ENCODE results near the gene C19orf85.
A peak's percentile ranks its signal among the peaks of the same experiment; 100 is the strongest.
"Not testable (repeated sequence)": the region's sequence is repeated elsewhere in the genome, so short reads cannot be mapped to it uniquely, and the experiment has no call there.

C19orf85 gene

DNA sequence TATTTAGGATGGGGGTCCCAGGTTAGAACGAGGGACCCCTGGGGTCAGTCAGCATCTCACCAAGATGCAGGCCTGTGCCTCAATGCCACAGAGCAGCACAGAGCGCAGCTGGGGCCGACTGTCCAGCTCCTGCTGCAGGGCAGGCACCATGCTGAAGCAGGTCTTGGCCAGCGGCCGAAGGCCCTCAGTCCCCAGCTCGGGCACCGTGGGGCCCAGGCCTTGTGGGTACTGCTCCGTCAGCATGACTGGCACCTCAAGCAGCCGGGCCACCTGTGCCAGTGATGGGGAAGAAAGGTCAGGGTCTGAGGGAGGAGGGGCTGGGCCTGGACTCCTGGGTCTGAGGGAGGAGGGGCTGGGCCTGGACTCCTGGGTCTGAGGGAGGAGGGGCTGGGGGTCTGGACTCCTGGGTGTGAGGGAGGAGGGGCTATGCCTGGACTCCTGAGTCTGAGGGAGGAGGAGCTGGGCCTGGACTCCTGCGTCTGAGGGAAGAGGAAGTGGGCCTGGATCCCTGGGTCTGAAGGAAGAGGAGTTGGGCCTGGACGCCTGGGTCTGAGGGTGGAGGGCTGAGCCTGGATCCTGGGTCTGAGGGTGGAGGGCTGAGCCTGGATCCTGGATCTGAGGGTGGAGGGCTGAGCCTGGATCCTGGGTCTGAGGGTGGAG is 8.8 kb downstream of the C19orf85 start:
- no peak for DNase-seq

DNA sequence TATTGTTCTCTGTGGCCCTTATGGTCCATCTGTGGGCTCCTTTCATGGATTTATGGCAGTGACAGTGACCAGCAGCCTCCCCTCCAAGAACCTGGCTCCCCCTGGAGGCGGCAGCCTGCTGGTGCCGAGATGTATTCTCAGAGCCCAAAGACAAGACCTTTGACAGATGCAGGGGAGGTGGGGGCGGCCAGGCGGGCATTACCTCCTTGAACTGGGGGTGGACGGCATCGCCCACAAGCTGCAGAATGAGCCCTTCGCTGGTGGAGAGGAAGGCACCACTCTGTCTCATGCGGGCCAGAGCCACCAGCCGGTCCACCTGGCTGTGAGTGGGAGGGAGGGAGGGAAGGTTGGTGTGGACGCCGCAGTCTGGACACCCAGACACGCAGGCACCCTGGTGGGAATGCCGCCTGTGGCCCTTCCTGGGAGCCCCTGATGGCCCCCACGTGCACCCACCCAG is 9.7 kb downstream of the C19orf85 start:
- DNase-seq, result peak in 1 of 2 experiments; percentile 24

DNA sequence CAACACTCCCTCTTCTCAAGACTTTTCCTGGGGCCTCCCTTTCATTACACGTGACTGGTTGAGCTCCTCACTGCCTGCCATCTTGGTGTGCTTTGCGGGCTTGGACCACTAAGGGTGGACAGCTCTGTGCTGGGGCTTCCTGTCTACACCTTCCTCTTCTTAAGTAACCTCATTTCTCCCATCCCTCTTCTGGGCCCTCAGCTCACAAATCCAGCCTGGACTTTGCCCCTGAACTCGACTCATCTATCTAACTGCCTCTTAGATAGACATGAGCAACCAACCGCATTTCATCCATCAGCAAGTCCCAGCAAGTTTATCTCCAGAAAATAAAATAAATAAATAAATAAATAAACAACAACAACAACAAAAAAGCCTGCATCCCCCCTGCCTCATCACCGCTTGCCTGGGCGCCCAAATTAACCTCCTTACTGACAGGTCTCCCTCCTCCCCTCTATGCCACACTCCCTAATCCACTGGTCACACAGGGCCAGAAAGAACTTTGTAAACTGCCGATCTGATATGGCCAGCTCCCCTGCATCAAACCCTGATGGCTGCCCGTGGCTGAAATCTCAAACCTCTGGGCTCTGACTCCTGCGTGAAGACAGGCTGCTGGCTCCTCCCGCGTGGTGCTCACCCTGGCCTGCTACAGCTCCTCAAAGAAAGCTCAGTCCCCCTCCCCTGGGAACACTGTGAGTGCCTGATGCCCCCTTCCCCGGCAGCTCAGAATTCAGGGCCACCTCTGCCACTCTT is 10.9 kb downstream of the C19orf85 start:
- no peak for DNase-seq

DNA sequence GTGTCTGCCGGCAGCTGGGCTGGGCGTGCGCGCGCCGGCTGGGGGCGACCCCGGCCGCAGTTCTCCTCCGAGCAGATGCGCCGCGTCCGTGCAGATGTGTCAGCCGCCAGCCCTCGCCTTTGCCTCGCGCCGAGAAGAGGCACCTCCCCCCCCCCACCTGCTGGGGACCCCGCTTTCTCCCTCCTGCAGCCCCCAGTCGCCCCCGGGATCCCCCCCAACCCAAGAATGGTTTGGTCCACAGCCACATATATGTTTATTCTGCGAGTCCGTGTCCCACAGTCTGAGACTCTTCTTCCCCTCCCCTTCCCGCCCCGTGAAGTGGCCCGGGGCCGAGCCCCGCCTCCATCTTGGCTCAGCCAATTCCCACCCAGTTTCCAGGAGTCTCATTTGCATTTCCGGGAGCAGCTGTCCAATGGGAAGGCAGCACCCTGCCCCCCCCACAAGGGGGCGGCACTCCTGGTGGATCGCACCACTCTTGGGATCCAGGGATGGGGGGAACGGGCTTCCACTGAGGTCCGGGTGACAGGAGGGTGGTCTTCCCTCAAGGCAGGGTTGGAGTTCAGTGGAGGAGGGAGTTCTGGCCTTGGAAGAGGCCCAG is 11.7 kb downstream of the C19orf85 start:
- peak in 1 of 2 experiments; percentile 18 for DNase-seq

DNA sequence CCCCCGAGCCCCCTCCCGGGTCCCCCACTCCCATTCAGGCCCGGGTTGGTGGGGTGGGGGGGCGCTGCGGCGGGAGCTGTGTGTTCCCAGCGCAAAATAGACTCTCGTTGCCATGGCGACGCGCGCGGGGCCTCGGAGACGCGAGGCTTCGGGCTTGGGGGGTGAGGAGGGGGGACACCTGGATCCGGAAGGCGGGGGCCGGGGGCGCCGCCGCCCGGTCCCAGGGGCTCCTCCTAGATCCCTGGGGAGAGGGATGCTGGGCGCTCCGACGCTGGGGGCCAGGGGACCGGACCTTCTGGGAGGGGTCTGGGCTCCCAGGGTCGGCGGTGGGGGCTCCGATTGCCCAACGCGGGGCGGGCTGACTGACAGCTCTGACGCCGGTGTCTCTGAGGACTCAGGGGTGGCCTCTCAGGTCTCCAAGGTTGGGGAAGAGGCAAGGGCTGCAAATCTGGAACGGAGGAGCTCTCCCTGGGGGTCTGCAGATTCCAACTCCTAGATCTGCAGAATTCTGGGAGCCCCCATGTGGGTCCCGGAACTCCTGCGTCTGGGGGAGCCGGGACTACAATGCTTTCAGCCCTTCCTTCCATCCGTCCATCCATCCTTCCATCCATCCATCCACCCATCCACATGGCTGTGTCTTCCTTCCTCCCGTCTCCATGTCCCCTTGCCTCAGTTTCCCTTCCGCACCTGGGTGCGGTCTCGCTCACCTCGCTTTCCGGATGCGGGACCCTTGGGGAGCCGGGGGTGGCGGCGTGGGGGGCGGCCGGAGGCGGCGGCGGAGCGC is 12.4 kb downstream of the C19orf85 start:
- DNase-seq, result no peak

DNA sequence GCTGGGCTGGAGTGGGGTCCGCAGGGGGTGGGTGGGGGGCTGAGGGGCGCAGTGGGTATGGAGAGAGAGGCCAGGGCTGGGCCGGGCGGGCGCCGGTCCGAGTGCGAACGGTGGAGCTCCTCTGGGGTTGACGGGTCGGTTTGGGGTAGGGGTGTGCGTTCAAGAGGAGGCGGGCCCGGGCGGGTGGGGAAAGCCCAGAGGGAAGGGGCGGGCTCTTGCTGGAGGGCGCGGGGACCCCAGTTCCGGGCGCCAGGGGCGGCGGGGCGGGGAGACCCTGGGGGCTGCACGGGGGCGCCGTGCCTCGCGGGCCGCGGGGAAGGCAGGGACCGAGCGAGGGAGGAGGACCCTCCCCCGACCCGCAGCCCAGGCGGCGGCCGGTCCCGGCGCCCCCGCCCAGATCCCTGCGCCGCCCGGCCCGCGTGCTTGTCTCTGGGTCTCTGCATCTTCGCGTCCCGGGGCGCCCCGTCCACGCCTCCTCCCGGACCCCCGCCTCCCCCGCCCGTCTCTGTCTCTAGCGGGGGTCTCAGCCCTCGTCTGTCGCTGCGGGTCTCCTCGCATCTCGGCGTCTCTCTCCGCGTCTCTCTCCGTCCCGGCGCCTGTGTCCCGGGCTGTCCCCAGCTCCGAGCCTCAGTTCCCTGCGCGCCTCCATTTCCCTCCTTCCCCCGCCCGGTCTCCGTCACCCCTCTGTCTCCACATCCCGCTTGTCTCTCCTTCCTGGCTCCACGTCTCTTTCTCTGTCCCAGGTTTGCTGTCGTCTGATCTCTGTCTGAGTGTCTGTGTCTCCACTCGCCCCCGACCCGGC is 13.2 kb downstream of the C19orf85 start:
- no peak for DNase-seq

DNA sequence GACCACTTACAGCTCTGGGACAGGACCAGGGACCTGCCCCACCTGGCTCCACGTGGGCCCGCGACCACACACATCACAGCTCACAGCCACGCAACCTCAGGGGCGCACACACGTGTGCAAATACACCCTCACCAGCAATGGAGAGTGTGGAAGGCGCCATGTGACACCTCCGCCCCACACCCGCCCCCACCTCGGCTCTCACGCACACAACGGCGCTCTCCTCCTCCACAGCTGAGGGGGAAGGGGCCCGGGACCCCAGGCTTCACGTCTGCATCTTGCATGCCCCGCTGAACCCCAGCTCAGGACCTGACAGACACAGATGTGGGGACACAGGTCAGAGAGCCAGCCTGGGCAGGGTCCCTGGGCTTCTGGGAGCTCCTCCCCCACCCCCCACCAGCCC is 15.1 kb downstream of the C19orf85 start:
- no peak for DNase-seq

DNA sequence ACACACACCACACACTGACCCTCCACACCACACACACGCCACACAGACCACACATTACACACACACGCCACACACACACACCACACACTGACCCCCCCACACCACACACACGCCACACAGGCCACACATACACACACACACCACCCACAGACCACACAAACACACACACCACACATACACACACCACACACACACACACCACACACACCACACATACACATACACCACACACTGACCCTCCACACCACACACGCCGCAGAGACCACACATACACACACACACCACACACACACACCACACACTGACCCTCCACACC is 16.4 kb downstream of the C19orf85 start:
- DNase-seq, result not testable (repeated sequence)

DNA sequence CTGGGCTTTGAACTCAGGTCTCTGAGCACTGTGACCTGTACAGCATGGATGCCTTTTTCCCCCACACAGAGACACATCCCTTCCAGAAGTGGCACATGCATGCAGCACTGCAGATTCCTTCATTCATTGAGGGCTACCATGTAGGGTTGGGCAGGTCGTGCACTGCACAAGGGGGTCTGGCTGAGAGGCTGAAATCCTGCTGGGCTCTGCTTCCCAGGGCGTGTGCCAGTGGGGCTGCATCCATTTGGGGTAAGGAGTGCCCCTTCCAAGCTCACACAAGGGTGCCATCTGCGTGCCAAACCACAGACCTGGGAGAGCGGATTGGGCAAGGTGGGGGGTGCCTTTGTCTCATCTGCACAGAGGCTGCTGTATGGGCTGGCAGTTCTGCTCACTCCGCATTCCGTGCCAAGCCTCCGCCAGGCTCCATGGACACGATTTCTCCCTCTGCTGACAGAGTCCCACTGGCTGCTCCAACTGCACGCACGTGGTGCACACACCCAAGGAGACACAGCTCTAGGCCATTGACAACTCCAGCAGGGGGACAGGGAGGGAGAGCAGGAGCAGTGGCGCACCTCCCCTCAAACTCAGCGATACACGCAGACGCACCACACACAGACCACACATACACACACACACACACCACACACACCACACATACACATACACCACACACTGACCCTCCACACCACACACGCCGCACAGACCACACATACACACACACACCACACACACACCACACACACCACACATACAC is 17.0 kb downstream of the C19orf85 start:
- peak in 1 of 2 experiments; percentile 49 for DNase-seq

DNA sequence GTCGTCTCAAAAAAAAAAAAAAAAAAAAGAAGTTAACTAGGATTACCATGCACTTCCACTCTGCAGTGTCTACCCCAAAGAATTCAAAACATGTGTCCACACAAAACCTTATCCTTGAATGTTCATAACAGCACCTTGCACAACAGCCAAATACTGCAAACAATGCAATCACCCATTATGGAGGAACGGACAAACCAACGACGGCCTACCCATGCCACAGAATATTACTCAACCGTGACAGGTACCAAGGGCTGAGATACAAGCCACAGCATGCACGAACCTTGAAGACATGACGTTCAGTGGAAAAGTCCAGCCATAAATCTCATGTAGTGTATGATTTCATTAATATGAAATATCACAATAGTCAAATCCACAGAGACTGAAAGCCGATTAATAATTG is 18.5 kb downstream of the C19orf85 start:
- DNase-seq, result no peak

DNA sequence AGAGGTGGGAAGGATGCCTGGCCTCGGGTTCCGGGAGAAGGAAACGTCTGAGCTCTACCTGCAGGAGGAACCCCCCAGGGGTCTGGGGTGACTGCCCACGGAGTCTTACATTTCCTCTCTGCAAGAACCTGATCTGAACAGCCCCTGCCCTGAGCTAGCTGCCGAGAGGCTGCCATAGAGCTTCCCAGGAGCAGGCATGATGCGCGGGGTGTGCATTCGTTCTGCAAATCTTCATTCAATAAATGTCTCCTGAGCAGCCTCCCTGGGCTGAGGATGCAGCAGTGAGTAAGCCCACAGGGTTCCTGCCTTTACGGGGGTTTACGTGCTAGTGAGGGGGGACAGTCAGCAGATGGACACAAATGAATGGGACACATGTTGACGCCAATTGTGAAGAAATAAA is 19.9 kb downstream of the C19orf85 start:
- DNase-seq, result no peak

DNA sequence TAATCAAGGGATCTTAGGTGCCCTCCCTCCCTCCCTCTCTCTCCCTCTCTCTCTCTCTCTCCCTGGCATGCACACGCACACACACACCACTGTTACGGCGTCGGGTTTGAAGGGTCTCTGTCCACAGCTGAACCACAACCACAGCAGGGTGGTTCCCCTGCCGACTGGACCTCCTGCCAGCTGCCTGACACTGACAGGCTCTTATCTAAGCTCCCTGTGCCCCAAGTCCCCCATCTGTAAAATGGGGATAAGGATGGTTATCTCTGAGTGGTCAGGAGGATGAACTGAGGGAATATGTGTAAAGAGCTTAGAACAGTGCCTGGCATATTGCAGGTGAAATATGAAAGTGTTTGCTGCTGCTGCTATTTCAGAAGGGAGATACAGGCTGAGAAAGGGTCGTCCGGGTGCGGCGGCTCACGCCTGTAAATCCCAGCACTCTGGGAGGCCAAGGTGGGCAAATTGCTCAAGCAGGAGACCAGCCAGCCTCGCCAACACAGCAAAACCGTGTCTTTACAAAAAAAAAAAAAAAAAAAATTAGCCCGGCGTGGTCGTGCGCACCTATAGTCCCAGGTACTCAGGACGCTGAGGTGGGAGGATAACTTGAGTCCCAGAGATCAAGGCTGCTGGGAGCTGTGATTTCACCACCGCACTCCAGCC is 20.6 kb downstream of the C19orf85 start:
- DNase-seq, result no peak

DNA sequence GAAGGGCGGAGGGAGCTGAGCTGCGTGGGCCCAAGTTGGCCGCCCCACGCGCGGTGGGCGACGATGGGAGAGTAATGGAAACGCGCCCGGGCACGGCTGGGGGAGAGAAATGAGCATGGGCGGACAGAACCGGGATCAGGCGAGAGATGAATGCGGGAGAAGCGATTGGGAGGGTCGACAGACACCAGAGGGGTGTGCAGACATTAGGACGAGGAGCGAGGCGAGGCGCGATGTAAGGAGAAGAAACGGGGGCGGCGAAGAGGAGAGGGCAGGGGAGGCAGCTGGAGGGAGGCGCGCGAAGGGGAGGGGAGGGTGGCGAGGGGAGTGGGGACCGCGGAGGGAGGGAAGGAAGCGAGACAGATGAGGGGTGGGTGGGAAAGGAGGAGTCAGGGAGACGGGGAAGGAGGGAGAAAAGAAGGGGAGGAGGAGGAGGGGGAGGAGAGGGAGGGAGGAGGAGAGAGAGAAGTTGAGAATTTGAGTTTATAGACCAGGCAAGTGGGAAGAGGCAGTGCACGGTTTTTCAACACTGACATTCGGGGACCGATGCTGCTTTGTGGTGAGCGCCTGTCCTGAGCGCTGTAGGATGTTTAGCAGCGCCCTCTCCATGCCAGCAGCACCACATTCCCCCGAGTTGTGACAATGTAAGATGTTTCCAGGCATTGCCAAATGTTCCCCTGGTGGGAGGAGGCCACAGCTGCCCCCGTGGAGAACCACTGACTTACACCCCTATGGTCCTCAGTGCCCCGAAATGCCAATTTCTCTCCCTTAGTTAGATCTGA is 21.3 kb downstream of the C19orf85 start, which contains the start of gene SHISA7:
Gene SHISA7, minus strand, starts transcription at position 256 of the 779 bp plus-strand sequence. CDS start 437 bp downstream, outside the sequence.
- DNase-seq, result peak in 1 of 2 experiments; percentile 14

DNA sequence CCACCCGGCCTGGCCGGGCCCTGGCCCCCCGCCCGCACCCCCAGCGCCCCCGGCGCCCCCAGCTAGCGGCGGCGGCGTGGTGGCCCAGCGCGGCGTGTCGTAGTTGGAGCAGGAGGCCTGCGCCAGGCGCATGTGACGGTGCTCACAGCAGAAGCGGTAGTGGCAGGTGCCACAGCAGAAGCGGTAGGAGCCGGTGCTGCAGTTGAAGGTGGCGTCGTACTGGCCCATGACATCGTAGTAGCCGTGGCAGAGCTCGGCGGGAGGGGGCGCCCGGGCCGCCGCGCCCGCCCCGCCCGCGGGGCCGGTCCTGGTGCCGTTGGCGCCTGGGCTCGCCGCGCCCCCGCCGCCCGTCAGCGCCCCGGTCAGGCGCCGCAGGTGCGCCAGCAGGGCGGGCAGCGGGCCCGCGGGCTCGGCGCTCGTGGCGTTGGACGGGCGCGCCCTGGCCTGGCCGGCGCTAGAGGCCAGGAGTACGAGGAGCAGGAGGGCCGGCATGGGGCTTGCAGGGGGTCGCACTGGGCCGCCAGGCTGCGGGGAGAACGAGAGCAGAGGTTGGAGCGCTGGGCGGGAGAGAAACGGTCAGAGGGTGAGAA is 22.1 kb downstream of the C19orf85 start:
- DNase-seq, result no peak

DNA sequence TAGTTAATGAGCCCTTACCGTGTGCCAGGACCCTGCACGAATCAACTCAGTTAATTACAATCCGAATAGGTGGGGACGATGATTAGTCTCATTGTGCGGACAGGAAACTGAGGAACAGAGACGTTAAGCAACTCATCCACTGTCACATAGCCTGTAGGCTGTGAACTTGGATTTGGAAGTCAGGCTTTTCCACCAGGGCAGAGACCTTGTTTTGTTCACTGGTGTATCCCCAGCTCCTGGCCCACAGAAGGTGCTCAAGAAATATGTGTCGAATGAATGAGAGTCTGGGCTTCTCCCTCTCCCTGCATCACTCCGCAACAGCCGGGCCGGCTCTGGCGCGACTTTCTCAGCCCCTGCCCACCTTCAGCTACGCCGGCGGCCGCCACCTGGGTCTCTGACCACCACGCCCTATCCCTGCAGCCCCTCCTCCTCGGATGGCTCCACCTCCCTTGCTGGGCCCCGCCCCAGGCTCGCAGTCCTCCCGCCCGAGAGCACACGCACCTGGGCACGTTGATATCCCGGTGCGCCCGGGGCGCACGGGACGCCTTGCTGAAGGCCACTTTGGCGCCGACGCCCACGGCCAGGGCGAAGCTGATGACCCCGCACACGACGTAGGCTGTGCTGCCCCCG is 22.7 kb downstream of the C19orf85 start:
- DNase-seq, result no peak

DNA sequence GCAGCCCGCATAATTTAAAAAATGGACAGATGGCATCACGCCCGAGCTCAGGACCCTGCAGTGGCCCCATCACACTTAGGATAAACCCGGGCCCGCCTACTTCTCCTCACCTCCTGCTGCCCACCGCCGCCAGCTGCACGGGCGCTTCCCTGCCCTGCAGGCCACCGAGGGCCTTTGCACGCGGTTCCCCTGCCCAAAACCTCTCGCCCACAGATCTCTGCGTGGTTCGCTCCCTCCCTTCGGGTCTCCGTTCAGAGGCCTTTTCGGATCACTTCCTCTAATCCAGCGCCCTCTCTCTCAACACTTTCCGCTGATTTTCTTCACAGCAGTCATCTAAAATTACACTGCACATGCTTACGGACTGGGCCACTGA is 23.2 kb downstream of the C19orf85 start:
- no peak for DNase-seq

DNA sequence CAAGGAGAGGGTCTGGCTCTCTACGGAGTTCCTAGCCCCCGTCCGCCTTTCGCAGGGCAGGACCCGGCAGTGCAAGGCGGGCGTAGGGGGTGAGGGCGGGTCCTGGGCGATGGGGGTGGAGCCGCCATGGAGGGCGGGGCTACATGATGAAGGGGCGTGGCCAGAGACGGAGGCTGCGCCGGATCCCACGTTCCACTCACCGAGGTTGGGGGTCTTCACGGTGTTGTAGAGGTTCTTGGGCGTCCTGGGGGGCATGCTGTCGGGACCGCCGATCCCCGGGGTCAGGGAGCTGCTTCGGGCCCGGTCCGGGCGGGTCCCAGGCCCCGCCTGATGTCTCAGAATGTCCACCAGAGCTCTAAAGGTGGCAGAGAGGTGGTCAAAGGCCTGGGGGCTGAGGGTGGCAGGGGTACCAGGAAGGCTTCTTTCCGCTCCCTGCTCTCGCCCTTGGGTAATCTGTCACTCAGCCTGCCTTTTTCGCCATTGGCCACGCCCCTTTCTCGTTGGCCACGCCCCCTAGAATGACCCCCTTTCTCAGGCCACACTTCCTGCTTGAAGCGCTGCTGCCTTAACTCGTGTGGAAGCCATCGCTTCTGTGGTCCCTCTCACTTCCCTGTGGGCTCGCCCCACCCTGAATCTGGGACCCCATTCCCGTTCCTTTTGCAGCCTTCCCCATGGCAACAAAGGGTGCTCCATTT is 24.0 kb downstream of the C19orf85 start:
- no peak for DNase-seq

DNA sequence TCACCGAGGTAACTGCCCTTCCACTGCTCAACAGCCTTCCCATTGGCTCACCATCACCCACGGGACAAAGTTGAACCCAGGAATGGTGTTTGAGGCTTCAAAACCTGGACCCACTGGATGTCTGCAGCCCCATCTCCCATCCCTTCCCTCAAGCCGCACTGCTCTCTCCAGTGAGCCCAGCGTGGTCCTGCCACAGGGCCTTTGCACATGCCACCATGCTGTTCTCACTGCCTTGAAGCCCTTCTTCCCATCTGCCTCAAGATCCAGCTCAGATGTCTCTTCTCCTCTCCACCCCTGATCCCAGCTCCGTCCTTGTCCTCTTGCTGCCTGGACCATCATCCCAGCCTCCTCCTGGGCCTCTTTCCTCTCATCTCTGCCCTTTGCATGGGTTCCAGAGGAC is 25.5 kb downstream of the C19orf85 start:
- no peak for DNase-seq

DNA sequence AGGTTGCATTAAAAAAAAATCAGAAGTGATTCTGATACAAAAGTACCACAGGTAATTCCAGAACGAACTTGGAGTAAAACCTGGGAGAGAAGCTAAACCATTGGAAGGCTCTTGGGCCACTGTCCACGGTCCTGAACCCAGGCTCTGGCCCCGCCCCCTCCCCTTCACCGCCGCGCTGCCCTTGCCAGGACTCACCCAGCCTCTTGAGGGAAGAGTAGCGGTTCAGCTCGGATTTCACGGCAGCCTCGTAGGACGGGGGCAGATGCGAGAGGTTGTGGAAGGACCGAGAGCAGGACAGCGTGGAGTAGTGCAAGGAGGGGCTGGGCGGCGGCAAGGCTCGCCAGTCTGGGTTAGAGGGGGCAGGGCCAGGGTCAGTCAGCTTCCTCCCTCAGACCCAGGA is 27.1 kb downstream of the C19orf85 start:
- DNase-seq, result peak in 1 of 2 experiments; percentile 48

Data from SW 1271 (cell line).